ENCODE measurements around the gene SPACDR.
"Not testable (repeated sequence)": the region's sequence is repeated elsewhere in the genome, so short reads cannot be mapped to it uniquely, and the experiment has no call there.

The SPACDR gene

GRCh38 chr7:100464210-100464660 is at the start of gene SPACDR:
Gene SPACDR, minus strand, starts transcription at chr7:100464260. Its CDS starts 235 bp downstream, at chr7:100464025.
- DNase-seq = no peak

GRCh38 chr7:100513212-100513810 is 49.3 kb upstream of the SPACDR start:
- DNase-seq = no peak

GRCh38 chr7:100510437-100511239 is 46.6 kb upstream of the SPACDR start:
- DNase-seq = no peak

GRCh38 chr7:100509231-100509630 is 45.2 kb upstream of the SPACDR start:
- no peak for DNase-seq

GRCh38 chr7:100506356-100506923 is 42.4 kb upstream of the SPACDR start:
- DNase-seq = no peak

- DNase-seq = no peak
Measured at GRCh38 chr7:100504887-100505611, 41.0 kb upstream of the SPACDR start.

GRCh38 chr7:100504031-100504430 is 40.0 kb upstream of the SPACDR start:
- not testable (repeated sequence) for DNase-seq

- DNase-seq = not testable (repeated sequence)
Measured at GRCh38 chr7:100500743-100501142, 36.7 kb upstream of the SPACDR start.

GRCh38 chr7:100496509-100496908 is 32.4 kb upstream of the SPACDR start:
- DNase-seq = no peak

- DNase-seq = no peak
Measured at GRCh38 chr7:100493476-100494264, 29.6 kb upstream of the SPACDR start.

GRCh38 chr7:100492738-100493475 is 28.8 kb upstream of the SPACDR start:
- no peak for DNase-seq

- DNase-seq = no peak
Measured at GRCh38 chr7:100491192-100491578, 27.1 kb upstream of the SPACDR start.

GRCh38 chr7:100490483-100491191 is 26.6 kb upstream of the SPACDR start:
- no peak for DNase-seq

- DNase-seq = peak; percentile 97
Measured at GRCh38 chr7:100489824-100490223, 25.8 kb upstream of the SPACDR start.

- no peak for DNase-seq
Measured at GRCh38 chr7:100489121-100489520, 25.1 kb upstream of the SPACDR start.

GRCh38 chr7:100488333-100489095 is 24.5 kb upstream of the SPACDR start:
- no peak for DNase-seq

- DNase-seq = no peak
Measured at GRCh38 chr7:100486753-100487446, 22.8 kb upstream of the SPACDR start.

GRCh38 chr7:100486111-100486636 is 22.1 kb upstream of the SPACDR start:
- no peak for DNase-seq

GRCh38 chr7:100485471-100485876 is 21.4 kb upstream of the SPACDR start:
- DNase-seq = no peak
